CD4-positive, alpha-beta T cell treated with Interleukin-10 for 1 hour (primary cell): ENCODE results near the gene DHDH.

Experiments used
- DNase-seq: peaks from one replicate; pipeline ENCODE4 v3.0.0-alpha.2; 2020

DHDH gene

GRCh38 chr19:48950830-48951519 lies 17.5 kb downstream of the DHDH start:
- DNase-seq: no peak

DNA sequence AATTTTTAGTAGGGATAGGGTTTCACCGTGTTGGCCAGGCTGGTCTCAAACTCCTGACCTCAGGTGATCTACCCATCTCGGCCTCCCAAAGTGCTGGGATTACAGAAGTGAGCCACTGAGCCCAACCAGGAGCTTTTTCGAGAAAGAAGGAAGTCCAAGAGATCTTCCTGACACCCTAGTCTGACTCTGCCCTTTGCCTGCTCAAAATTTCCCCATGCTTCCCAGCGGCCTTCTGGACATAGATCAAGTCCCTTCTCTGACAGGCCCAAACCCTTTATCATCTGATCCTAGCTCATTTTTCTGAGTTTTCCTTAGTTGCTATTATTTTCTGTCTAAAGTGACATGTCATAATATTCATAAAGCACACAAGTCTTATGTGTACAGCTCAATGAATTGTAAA lies 19.6 kb downstream of the DHDH start:
- DNase-seq: no peak

DNA sequence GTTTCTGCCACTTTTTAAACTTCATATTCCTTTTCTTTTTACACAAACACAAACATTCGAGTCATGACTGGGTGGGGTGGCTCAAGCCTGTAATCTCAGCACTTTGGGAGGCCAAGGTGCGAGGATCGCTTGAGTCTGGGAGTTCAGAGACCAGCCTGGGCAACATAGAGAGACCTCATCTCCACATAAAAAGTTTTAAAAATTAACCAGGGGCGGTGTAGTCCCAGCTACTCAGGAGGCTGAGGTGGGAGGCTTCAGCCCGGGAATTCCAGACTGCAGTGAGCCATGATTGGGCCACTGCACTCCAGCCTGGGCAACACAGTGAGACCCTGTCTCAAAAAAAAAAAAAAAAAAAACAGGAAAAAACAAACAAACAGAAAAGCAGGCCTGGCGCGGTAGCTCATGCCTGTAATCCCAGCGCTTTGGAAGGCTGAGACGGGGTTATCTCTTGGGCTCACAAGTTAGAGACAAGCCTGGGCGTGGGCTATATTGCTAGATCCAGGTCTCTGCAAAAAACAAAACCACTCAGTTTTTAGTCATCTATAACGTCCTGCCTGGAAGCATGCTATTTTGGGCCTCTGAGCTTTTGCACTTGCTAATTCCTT lies 20.6 kb downstream of the DHDH start:
- DNase-seq: no peak

- DNase-seq: peak; percentile 88
Observed at GRCh38 chr19:48954595-48955307, 21.3 kb downstream of the DHDH start, which contains the start of gene BAX. TSS of gene BAX (plus strand) at chr19:48954875. CDS start at chr19:48954929, 54 bp downstream.

GRCh38 chr19:48955308-48955958 lies 21.9 kb downstream of the DHDH start:
- no peak for DNase-seq

GRCh38 chr19:48958006-48958405 lies 24.5 kb downstream of the DHDH start:
- no peak for DNase-seq

GRCh38 chr19:48959341-48960239 lies 26.1 kb downstream of the DHDH start:
- no peak for DNase-seq

GRCh38 chr19:48961051-48961649 lies 27.7 kb downstream of the DHDH start:
- no peak for DNase-seq

DNA sequence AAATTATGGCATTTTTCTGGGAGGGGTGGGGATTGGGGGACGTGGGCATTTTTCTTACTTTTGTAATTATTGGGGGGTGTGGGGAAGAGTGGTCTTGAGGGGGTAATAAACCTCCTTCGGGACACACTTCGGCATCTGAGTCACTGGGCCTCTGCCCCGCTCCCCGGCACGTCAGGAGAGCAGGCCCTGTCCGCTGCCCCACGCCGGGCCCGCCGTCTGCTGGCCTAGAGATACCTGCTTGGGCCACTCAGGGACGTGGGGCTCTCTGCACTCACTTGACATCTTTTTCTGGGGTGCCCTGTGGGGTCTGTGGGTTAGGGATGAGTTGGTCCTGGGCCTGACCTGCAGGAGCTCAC lies 28.2 kb downstream of the DHDH start:
- DNase-seq: no peak

GRCh38 chr19:48962029-48962848 lies 28.7 kb downstream of the DHDH start:
- peak; percentile 52 for DNase-seq

- no peak for DNase-seq
Observed at GRCh38 chr19:48962849-48963165, 29.3 kb downstream of the DHDH start.

DNA sequence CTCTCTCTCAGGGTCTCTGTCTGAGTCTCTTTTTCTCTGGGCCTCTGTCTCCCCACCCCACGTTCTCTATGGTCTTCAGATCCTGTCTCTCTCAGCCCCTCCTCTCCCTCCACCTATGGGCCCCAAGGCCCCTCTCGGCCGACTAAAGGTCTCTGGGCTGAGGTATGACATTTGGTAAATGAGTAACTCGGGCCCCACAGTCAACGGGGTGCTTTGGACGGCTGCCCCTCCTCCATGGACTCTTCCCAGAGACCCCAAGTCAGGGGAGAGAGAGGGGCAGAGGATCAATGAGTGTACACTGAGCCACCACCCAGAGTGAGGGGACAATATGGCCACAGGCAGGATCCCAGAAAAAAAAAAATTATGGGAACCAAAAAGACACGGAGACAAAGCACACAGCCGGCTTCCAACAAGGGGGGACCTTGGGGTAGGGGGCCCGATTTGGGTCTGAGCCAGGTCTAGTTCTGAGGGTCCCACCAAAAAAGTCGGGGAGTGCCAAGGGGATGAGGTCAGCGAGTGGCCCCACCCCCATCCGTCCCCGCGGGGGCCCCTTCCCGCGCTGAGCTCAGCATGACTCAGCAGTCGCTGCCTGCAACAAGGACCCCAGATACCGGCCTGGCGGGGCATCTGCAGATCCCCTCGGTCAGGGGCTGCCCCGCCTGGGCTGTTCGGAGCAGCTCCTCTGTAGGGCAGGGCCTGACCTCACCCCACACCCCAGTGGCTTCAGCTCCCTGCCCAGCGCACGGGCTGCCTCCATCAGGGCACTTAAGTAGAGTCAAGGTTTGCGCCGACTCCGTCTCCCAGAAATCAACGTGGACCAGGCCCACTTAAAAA lies 30.1 kb downstream of the DHDH start:
- peak; percentile 61 for DNase-seq

DNA sequence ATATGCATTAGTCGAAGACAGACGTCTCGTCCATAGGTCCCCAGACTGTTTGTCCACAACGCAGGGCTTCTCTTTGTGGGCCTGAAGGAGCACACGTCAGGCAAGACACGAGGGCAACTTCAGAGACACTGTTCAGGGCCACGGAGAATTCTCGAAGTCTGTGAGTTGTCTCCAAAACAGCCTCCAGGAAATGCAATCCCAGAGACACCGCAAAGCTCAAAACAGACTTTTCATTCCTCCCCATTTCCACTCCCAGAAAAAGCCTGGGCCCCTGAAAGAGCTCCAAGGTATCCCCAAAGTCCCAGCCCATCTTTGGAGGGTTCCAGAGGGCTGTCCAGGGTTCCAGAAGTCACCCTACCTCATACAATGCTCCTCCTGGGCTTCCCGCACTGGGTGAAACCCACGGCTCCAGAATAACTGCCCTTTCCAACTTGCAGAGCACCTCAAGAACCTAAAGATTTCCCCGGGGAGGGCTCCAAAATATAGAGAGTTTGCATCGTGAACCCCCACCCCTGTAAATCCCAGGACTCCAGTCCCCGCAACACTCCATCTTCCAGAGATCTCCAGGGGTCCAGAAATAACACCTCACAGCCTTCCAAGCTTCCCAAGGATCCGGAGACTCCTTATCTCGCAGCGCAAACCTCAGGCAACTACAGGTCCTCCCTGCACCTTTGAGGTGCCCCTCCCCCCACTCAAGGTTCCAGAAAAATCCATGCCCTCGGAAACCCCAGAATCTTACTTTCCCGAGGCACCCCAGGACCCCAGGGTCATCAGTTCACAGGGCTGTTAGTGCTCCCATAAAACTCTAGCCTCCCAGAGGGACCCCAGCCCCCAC lies 30.9 kb downstream of the DHDH start:
- no peak for DNase-seq

- DNase-seq: peak; percentile 93
Observed at GRCh38 chr19:48965040-48965805, 31.7 kb downstream of the DHDH start, which contains the start of gene FTL. TSS of gene FTL (plus strand) at chr19:48965309. CDS start at chr19:48965508, 199 bp downstream.

DNA sequence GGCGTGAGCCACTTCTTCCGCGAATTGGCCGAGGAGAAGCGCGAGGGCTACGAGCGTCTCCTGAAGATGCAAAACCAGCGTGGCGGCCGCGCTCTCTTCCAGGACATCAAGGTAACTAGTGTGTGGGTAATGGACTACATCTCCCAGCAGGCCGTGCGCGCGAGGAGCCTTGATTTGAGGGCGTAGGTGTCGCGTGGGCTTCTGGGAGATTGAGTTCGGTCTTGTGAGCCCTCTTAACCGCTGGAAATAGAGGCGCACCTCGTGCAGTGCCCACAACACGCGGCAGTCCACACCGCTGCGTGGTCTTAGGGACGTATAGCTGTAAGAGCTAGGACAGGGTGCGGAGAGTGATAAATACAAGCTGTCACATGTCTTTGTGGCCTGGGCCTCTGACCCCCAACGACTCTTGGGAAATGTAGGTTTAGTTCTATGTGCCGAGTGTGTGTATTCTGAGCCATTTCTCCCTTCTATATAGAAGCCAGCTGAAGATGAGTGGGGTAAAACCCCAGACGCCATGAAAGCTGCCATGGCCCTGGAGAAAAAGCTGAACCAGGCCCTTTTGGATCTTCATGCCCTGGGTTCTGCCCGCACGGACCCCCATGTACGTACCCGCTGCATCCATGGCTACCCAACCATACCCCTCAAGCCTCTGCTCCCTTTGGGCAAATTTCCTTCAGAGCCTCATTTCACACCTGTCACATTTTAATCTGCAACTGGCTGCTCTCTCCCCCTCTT lies 32.5 kb downstream of the DHDH start:
- DNase-seq: peak; percentile 91

GRCh38 chr19:48966541-48967345 lies 33.2 kb downstream of the DHDH start:
- DNase-seq: no peak
